AG09309 (cell line): ENCODE results near the gene MEP1B.
"Not testable (repeated sequence)": the region's sequence is repeated elsewhere in the genome, so short reads cannot be mapped to it uniquely, and the experiment has no call there.

ENCODE experiments used
- DNase-seq: peaks from one replicate; pipeline ENCODE4 v3.0.0-alpha.2; 2010; ENCODE audit warnings: low read depth
- H3K4me3 ChIP-seq: 2 replicates; pipeline ENCODE4 v1.5.1; 2011; ENCODE audit warnings: mild to moderate bottlenecking, low read depth, low read length, moderate library complexity; ENCODE audit not compliant: control insufficient read depth
- TF ChIP-seq, protein P1 (sequence below): IDR thresholded peaks from 2 replicates; pipeline ENCODE4 v1.5.1; 2011; ENCODE audit warnings: mild to moderate bottlenecking, low read depth, low read length, inconsistent platforms; ENCODE audit not compliant: insufficient read depth, control insufficient read depth; ENCODE audit errors: missing control alignments

MEP1B gene

GRCh38 chr18:32189790-32190189 lies at the start of gene MEP1B:
Gene MEP1B (plus strand): TSS chr18:32190039. CDS start chr18:32190071, 32 bp downstream.
- H3K4me3 ChIP-seq = no peak within 1 kb of the TSS
- TF ChIP-seq, protein P1, sequence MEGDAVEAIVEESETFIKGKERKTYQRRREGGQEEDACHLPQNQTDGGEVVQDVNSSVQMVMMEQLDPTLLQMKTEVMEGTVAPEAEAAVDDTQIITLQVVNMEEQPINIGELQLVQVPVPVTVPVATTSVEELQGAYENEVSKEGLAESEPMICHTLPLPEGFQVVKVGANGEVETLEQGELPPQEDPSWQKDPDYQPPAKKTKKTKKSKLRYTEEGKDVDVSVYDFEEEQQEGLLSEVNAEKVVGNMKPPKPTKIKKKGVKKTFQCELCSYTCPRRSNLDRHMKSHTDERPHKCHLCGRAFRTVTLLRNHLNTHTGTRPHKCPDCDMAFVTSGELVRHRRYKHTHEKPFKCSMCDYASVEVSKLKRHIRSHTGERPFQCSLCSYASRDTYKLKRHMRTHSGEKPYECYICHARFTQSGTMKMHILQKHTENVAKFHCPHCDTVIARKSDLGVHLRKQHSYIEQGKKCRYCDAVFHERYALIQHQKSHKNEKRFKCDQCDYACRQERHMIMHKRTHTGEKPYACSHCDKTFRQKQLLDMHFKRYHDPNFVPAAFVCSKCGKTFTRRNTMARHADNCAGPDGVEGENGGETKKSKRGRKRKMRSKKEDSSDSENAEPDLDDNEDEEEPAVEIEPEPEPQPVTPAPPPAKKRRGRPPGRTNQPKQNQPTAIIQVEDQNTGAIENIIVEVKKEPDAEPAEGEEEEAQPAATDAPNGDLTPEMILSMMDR = no peak

DNA sequence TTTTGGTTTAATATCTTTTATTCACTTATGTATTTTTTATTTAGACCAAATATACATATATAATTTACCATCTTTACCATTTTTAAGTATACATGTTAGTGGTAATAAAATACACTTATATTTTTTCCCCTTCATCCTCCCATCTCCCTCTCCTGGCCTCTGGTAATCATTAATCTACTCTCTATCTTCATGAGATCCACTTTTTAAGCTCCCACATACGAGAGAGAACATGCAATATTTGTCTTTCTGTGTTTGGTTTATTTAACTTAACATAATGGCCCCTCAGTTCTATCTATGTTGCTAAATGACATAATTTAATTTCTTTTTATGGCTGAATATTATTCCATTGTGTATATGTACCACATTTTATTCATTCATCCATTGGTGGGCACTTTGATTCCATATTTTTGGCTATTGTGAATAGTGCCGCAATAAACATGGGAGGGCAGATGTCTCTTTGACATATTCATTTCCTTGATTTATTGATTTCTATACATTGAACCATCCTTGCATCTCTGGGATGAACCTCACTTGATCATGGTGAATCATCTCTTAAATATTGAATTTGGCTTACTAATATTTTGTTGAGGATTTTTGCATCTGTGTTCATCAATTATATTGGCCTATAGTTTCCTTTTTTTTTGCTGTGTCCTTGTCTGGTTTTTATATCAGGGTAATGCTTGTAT lies 41.5 kb upstream of the MEP1B start:
- no peak overlapping the region for H3K4me3 ChIP-seq
- TF ChIP-seq, protein P1 = no peak
- DNase-seq = no peak

More at GRCh38 chr18:32189790-32190189, at the start of gene MEP1B:
- no peak for DNase-seq

GRCh38 chr18:32152705-32153448 lies 37.0 kb upstream of the MEP1B start:
- DNase-seq = no peak
- H3K4me3 ChIP-seq = no peak overlapping the region

GRCh38 chr18:32156855-32157254 lies 33.0 kb upstream of the MEP1B start:
- TF ChIP-seq, protein P1 = no peak
- DNase-seq = no peak
- H3K4me3 ChIP-seq = no peak overlapping the region

More at GRCh38 chr18:32152705-32153448, 37.0 kb upstream of the MEP1B start:
- TF ChIP-seq, protein P1 = no peak

GRCh38 chr18:32157580-32157979 lies 32.3 kb upstream of the MEP1B start:
- no peak overlapping the region for H3K4me3 ChIP-seq
- no peak for DNase-seq
- TF ChIP-seq, protein P1 = no peak

- TF ChIP-seq, protein P1 = peak; percentile 84
- peak; percentile 71 for DNase-seq
- peak overlapping the region; percentile 4; the same call in 1 of the 2 replicates for H3K4me3 ChIP-seq
These were observed 31.7 kb upstream of the MEP1B start for GRCh38 chr18:32158108-32158624.

GRCh38 chr18:32158631-32159030 lies 31.2 kb upstream of the MEP1B start:
- not testable (repeated sequence) for DNase-seq, H3K4me3 ChIP-seq
